Dermis blood vessel endothelial cell (primary cell): Measurements from ENCODE around the gene CELF2. TPM values are rescaled to one million over a fixed set of nuclear protein-coding genes. Genes with fewer than 3 reads are reported as not detected.

Source experiments
- DNase-seq: peaks from one replicate; pipeline ENCODE4 v3.0.0; 2010
- total RNA-seq: library from RNA; depleted of rRNA; stranded (reverse); fragments of >200 nt; gene quantifications from 2 replicates; pipeline ENCODE4 v1.2.3, GENCODE V29; 2014

Gene CELF2
- total RNA-seq, 1 donor from 2014 or later = 10.2 TPM

DNA sequence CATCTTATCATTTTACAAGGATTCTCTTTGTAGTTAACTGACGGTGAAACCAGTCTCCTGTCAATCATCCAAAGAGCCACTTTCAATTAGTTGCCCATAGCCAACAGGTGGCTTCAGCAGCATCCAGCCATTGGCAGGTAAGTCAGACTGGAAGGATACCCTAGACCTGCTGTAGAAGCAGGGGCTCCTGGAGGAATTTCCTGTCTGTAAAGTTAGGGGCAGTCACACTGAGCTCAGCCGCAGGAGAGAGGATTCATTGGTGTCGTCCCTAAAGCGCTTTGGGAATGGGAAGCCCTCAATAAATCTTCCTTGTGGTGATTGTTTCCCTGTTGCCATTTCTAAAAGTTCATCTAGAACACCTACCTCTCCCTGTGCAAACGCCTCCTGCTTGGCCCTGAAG is 140.4 kb downstream of the CELF2 start:
- DNase-seq = no peak

DNA sequence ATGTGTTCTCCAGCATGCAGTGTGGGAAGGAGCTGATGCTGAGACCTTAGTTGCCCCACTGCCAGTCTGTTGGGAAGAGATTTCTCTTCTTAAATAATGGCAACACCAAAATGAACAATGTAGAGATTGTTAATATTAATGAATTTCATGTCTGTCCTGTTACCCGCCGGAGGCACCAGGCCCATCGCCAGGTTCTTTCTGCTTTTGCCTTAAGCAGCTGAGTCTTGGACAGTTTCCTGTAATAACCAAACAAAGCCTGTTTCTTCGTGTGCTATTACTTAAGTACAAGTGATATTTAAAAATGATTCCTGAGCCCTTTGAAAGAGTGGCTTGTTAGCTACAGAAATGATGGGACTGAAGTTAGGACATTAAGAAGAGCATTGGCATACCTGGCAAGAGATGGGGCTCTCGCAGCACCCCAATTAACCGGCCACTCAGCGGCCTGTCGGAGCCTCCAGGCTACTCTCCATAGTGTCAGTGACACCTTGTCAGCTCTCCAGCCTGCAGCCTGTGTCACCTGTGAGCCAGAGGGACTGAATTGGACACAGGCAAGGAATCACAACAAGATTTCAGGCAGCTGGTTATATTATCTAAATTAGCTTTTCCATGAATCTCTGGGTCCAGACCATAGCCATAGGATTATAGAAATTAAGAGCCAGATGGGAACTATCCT is 142.0 kb downstream of the CELF2 start:
- no peak for DNase-seq

DNA sequence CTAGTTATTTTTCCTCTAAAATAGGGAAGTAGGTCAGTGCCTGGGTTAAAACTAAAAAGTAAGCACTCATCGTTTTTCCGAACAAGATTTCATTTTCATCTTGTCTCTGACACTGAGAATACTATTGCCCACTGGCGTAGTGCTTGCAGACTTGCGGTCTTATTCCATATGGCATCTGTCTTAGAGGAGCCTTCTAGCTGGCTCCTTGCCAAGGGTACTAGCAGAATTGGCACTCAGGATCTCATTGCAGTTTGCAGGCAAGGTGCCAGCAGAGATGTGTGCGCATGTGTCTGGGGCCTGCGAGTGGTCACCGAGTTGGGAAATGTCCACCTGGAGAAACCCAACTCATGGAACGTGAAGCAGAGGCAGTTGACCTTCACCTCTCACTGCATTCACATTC is 143.4 kb downstream of the CELF2 start:
- DNase-seq = no peak

DNA sequence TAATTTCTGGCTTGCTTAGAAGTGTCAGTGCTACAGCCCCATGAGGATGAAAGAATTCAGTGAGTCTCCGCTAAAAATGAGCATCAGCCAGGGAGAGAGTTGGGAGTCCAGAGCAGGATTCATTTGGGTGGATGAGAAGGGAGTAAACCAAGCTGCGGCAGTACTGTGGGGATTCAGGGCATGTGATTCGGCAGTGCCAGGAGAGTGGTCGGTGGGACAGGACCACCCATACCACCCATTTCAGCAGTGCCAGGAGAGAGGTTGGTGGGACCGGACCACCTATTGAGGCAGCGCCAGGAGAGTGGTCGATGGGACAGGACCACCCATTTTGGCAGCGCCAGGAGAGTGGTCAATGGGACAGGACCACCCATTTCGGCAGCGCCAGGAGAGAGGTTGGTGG is 144.2 kb downstream of the CELF2 start:
- no peak for DNase-seq

DNA sequence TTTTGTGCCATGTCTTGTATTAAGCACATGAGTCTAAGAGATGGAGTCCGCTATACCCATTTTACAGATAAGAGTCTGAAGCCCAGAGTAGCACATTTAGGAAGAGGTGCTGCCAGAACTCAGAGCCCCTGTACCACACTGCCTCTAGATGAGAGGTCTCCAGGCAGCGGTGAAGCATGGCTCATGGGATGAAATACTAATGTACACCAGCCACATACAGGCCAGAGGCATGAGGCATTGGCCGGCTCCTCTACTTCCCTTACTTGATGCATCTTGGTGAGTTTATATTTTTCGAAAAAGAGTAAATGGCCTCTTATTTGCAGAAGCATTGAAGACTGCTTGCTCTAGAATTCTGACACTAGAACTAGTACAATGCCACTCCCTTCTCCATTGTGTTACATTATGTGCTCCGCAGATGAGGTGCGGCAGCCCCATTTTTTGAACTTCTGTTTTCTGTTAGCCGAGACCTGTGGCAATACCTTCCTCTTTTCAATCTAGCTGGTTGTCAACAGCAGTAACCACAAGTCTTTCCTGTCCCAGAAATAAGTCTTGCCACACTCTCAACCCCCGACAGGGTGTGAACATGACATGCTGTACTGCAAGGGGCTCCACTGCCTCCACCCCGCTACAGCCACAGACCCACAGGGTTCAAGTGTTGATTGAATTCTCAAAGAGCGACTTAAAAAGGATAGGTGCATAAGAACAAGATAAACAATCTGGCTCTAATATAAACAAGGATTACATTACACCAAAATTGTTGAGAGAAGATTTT is 145.3 kb downstream of the CELF2 start:
- no peak for DNase-seq

DNA sequence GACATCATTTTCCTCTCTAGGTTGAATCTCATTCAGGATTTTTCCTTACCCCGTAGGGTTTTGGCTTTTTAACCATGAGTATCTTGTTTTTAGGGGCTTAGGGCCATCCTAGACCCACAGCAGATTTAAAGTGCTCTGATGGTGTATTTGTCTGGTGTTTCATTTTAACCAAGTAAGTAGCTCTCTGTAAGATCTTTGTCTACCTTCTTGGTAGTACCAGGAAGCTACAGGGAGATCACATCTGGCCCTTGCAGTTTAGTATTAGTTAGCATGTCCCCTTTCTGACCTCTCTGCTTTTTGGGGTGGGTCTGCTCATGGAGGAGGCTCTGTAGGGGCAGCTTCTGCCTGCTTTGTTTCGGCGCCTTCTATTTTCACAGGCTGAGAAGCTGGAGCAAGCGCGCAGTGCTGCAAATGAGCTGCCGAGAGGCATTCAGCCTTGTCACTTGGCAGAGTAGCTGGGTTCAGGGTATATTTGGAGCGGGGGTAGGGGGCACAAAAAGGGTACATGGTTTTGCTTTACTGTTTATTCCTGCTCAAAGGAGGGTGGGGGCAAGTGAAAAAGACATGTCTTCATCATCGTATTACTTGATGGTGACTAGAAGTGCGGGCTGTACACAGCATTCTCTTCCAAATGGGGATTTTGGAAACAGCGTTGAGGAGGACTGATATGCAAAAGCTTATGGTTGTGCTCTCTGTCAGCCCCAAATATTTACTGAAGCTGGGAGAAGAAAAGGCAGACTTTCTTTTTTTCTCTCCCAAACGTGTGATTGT is 146.3 kb downstream of the CELF2 start:
- DNase-seq = no peak

DNA sequence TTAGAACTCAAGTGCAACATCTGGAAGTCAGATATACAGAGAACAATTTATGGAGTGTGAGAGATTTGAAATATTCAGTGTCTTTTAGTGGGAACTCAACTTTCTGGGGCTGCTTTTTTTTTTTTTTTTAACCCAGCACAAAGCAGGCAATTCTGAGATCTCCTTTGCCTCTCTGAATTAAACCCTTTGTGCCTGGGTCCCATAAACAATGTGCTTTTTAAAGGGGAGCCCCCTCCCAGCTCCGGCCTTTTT is 146.8 kb downstream of the CELF2 start:
- no peak for DNase-seq

DNA sequence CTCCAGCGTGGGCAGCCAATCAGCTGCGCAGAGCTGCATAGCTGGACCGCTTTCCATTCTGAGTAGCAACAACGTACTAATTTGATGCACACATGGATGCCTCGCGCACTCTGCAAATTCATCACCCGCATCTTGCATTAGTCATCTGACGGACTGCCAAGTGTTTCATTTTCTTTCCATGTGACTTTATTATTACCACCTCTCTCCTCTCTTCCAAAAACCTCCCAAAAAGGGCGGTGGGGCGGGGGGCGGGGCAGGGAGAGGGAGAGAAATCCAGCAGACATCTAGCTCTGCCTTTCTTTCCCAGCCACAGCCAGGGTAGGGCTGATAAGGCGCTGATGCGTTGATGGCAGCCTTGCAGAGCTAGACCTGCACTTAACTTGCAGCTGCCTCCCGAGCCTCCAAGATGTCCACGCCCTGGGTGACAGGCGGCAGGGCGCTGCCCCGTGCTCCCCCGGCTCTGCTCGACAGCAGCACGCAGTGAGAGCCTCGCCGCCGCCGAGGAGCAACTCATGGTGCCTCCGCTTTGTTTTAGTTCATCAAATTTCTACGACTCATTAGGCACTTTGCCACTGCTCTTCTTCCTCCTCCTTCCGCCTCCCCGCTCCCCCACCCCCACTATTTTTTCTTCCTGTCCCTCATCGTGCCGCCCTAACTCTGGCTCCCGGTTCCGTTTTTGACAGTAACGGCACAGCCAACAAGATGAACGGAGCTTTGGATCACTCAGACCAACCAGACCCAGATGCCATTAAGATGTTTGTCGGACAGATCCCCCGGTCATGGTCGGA is 147.3 kb downstream of the CELF2 start:
- DNase-seq = peak; percentile 66

DNA sequence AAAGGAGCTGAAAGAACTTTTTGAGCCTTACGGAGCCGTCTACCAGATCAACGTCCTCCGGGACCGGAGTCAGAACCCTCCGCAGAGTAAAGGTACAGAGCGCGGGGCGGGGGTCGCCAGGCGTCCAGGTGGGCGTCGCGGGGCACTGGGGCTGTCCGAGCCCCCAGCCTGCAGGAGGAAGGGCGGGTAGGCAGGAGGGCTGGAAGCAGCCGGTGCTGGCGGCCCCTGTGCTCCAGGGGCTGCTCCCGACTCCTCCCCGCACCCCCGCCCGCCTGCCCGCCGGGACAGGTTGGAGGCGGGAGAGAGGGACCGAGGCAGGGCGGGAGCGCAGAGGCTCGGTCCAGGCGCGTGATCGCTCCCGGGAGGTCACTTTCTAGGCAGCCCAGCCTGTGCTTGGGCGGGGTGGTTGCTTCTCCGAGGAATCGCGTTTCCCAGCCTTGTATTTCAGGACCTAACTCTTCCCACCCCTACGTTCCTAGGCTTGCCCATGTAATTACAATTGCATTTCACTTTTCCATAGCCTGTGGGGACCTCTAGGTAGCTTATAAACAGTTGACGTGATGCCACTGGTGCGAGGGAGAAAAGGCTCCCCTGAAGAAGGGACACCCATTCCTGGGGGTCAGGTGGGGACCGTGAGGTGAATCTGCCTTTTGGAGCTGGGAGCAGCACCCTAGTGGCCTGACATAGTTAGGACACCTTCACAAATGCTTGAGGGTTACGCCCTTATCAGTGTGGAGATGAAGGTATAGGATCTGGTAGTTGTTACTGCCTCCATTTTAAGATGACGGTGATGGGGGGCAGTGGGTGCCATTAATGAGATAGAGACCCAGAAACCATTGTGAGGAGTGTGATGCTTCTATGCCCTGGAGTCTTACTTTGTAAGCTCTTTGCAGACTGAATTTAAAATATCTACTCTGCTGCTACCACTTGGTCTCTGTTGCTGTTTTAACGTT is 148.2 kb downstream of the CELF2 start:
- DNase-seq = no peak

DNA sequence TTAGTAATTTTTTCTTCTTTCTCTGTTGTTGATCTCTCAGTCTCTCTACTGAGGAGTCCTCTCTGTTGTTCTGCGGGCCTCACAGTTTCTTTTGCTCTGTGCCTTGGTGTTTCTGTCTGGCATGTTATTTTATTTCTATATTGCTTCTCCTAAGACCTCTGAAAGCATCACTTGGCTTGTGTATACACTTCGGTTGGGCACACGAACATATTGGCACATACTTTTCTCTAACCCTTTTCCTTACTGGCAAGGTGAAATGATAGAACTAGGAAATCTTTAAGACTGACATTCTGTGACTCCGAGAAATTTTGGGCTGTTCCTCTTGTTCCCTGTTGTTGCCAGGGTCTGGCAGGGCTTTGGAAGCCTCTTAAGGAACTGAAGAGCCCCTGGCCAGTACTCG is 148.9 kb downstream of the CELF2 start:
- DNase-seq = no peak

DNA sequence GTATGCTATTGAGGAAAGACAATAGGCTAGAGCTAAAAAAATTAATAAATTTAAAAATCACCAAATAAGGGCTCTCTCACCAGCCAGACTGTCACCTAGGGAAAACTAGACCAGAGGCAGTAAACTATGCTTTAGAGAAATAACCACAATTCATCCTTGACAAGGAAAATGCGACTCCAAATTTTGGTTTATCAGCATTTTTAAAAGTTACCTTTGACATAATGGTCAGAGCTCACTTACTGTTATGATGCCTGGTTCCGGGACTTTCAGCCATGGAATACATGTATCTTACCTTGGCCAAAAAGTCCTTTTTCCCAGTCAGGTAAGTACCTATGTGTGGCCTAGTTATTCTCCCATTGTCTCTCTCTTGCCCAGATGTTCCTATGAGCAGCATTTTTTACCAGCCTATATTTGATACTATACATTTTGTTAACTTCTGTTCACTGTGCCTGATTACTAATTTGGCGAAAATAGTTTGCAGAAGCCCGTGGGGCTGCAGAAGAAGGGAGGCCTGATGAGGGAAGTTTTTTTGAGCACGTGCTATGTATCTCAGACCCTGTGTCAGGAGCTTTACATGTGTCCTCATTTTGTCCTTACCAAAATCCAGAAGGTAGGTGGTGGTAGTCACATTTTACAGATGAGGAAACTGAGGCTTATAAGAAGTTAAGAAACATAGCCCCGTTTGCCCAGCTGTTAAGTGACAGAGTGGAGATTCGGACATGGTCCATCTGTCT is 149.7 kb downstream of the CELF2 start:
- no peak for DNase-seq

DNA sequence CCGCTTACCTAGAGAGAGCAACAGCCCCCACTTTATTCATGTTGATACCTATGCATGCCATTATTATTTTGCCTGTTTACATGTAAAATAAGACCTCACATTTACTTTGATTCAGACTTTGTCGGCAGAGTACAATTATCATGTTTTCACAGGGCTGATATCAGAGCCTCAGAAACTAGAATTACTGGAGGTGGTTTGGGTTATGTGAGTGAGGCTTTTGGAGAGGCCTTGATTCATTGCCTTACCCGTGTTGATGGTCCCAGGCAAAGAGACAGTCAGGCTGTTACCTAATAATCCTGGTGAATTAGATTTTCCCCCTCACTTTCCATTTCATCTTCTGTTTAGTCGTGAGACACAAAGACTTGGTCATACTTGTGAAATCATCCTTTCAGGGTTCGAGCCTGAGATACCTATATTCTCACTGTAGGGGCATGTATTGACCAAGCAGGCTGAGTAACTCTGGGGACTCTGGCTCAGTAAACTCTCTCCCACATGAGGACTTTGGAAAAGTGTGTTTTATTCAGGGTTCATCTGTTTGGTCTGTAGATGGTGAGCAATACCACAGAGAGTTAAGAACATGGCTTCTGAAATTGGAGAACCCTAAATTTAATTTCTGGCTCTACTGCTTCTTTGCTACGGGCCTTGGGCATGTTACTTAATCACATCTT is 150.9 kb downstream of the CELF2 start:
- no peak for DNase-seq

DNA sequence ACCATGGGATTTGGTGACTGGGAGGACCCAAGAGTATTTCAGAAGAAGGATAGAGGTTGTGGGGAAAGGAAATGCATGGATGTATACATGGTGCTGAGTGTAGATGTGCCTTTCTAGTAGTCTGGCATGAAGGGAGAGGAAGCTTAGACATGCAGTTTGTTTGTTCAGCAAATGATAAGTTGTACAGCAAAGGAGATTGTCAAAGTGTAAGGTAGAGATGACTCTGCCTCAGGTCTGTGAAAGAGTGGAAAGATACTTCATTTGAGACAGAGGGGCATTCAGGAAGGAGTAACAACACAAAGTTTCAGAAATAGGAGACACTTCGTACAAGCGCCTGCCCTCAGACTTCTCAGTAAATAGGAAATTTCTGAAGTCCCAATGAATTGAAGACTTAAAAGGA is 152.3 kb downstream of the CELF2 start:
- DNase-seq = no peak

DNA sequence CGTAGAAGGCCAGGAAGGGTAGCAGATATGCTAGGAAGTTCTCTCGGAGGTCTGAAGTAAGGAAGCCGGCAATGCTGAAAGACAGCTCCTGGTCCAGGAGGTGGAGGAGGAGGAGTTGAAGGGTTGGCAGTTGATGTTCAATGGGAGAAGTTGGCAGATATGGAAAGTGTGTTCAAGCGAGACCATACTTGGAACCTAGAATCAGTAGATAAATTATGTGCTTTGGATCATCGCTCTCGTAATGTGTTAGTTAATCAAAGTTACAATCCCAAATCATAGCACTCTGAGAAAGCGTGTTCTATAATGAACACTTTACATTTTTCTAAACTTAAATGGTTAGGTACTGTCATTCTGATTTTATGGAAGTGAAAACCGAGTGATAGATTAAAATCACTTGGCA is 152.9 kb downstream of the CELF2 start:
- DNase-seq = no peak

DNA sequence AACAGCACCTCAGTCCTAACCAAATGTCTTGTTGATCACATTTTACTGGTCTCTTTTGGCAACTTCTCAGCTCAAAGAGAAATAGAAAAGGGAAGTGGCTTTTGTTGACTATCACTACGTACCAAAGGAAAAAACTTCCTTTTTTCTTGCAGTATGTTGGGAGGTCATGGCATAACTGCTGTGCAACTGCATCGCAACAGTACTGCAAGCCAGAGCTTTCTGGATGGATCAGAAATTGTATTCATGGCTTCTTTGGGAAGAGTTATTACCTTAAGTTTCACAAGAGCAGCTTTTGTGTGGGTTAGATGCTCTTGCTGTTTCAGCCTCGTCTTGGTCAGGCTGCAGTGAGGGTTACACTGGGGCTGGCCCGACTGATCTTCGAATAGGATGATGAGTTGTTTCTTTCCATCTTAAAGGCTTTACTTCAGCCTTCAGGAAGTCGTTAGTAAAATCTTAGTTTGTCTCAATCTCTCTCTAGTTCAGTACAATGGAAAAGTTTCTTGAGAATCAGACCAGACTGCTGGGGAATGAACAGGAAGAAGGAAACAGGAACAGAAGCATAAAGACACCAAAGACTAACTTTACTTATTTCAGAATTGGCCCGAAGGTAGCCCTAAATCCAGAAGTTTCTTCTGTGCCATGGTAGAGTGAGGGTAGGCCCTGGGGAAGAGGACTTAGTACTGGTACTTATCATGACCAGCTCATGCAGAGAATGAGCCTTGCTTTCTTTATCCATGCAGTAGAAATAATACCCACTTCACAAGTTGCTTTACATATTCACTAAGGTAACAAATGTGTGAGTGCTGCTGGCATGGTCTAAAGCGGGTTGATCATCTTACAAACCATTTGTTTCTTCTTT is 153.6 kb downstream of the CELF2 start:
- DNase-seq = peak; percentile 25

DNA sequence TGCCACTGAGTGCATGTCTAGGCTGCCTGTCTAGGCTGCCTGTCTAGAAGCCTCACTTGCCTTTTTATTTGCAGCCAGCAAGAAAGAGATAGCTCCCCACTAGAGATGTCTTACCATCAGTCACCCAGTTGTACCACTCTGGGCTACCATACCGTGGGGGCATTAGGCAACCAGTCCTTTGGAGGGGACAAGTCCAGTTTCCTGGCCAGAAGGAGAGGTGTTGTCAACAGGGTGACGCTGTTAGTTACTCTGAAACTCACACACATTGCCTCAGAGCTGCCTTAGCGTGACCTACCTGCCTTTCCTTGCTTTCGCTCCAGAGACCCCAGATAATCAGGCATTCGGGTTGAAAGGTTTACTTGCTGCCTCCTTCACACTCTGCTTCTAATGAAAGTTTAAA is 155.4 kb downstream of the CELF2 start:
- no peak for DNase-seq

DNA sequence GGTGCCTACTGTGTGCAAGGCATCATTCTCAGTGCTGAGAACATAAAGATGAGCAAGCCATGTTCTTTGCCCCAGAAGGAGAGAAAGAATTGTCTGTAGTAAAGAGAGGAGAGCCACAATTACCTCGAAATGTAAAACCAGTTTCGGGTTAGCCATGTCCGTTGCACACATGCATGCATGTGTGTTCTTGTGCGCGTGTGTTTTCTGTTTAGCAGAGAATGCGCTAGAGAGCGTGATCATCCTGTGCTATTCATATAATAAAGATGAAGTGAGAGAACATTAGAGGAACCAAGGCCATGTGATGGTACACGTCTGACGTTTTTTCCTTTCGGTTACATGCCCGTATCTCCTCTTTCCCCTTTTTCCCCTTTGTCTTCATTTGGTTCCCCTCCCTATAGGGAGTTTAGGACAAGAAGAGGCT is 158.2 kb downstream of the CELF2 start:
- DNase-seq = no peak

DNA sequence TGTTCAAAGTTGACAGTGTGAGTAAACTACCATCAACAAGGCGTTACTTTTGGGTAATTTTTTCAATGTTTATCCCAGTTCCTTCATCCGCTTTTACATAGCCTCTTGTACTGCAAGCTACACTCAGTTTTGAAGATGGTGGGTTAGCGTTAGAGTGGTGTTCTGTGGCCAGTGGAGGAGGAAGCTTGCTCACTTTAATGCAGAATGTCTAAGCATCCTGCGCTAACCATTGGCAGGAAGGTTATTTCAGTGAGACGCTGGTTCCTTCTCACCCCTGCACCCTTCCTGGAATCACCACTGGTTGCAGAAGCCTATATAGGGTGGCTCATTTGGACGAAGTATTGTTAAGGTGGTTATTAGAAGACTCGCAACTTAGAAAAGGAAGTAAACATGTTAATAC is 159.1 kb downstream of the CELF2 start:
- no peak for DNase-seq

DNA sequence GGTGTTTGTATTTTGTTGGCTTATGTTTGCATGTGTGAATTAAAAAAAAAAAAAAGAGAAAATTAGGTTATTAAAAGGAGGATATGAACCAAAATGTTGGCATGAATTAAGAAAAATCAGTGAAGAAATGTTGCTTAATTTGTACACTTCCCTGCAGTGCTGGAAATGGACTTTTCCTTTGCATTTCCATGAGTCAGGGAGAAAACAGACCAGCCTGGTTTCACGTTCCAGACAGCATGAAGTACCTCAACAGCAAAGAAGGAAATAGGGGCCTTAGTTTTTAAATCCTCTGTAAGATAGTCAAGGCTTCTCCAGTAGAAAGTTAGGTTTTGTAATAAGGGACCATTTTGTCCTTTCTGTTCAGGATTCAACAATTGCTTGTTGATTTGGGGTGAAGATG is 159.7 kb downstream of the CELF2 start:
- no peak for DNase-seq
